BJ (cell line): ENCODE data around the gene MPZ. TPM values are rescaled to one million over a fixed set of nuclear protein-coding genes. Genes with fewer than 3 reads are reported as not detected.

ENCODE experiments used
- CTCF ChIA-PET: fragments of 350-600 bp; formaldehyde crosslinking; extraction: SDS; loops from one replicate; lab custom pipeline; 2021; ENCODE audit warnings: antibody characterized with exemption, inconsistent platforms; lab: Yijun Ruan, JAX
- POLR2A ChIA-PET: fragments of 300-600 bp; sonication (Branson Sonifier 250); formaldehyde crosslinking; extraction: SDS; loops from one replicate; lab custom pipeline; 2021; ENCODE audit warnings: antibody characterized with exemption; lab: Charles Lee
- DNase-seq: peaks from one replicate; pipeline ENCODE4 v3.0.0-alpha.2; 2011; ENCODE audit warnings: low read depth
- H3K27me3 ChIP-seq: 2 replicates; pipeline ENCODE4 v1.6.0; 2011; ENCODE audit warnings: low read length; ENCODE audit not compliant: control insufficient read depth, insufficient read depth
- H3K36me3 ChIP-seq: 2 replicates; pipeline ENCODE4 v1.5.1; 2011; ENCODE audit warnings: low read length; ENCODE audit not compliant: control insufficient read depth, insufficient read depth
- H3K4me3 ChIP-seq: 2 replicates; pipeline ENCODE4 v1.5.1; 2011; ENCODE audit warnings: low read depth, mild to moderate bottlenecking, control low read depth, low read length
- polyA minus RNA-seq: library from RNA; depleted of rRNA, polyadenylated mRNA; stranded (reverse); fragments of >200 nt; gene quantifications from 2 replicates; pipeline ENCODE4 v1.2.3, GENCODE V29; 2011; rRNA and poly(A)+ RNA removed
- polyA plus RNA-seq: library from polyadenylated mRNA; depleted of rRNA; stranded (reverse); fragments of >200 nt; gene quantifications from 2 replicates; pipeline ENCODE4 v1.2.3, GENCODE V29; 2011; rRNA removed
- TF ChIP-seq, protein P1 (sequence below): IDR thresholded peaks from 2 replicates; pipeline ENCODE4 v1.5.1; 2011; ENCODE audit warnings: low read depth, mild to moderate bottlenecking, control low read depth, inconsistent platforms, low read length, moderate library complexity; ENCODE audit not compliant: insufficient read depth

The MPZ gene
- polyA plus RNA-seq (0.42 and 0.69 TPM in 2 replicates), polyA minus RNA-seq (0.47 and 0.57 TPM in 2 replicates)

DNA sequence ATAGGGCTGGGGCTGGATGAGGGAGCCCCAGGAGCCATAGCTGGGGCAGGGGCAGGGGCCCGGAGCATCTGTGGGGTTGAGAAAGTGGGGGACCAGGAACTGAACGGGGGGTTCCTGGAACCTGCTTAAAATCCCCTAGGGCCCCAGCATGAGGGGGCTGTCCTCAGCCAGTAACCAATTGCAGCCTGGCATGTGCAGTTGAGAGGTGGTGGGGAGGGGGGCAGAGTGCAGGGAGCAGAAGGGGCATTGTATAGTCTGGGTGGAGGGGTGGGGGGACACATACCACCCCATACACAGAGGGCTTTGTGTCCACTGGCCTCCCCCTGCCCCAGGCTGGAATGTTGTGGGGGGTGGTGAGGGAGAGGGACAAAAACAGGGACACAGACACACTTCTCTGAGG is at the start of gene MPZ:
MPZ (minus strand) TSS at position 101 of the 400 bp plus-strand sequence; CDS start at position 38, 63 bp downstream.
- TF ChIP-seq, protein P1, sequence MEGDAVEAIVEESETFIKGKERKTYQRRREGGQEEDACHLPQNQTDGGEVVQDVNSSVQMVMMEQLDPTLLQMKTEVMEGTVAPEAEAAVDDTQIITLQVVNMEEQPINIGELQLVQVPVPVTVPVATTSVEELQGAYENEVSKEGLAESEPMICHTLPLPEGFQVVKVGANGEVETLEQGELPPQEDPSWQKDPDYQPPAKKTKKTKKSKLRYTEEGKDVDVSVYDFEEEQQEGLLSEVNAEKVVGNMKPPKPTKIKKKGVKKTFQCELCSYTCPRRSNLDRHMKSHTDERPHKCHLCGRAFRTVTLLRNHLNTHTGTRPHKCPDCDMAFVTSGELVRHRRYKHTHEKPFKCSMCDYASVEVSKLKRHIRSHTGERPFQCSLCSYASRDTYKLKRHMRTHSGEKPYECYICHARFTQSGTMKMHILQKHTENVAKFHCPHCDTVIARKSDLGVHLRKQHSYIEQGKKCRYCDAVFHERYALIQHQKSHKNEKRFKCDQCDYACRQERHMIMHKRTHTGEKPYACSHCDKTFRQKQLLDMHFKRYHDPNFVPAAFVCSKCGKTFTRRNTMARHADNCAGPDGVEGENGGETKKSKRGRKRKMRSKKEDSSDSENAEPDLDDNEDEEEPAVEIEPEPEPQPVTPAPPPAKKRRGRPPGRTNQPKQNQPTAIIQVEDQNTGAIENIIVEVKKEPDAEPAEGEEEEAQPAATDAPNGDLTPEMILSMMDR = no peak
- ChIA-PET POLR2A (no interaction called here), CTCF (no interaction called here)
- no peaks in the 10 kb centered on the region for H3K36me3 ChIP-seq
- DNase-seq = no peak
- H3K4me3 ChIP-seq = no peak within 1 kb of the TSS
- H3K27me3 ChIP-seq = 0 out of 2 replicates have a peak, but pooled peaks cover 1% of the 10 kb centered on the region

DNA sequence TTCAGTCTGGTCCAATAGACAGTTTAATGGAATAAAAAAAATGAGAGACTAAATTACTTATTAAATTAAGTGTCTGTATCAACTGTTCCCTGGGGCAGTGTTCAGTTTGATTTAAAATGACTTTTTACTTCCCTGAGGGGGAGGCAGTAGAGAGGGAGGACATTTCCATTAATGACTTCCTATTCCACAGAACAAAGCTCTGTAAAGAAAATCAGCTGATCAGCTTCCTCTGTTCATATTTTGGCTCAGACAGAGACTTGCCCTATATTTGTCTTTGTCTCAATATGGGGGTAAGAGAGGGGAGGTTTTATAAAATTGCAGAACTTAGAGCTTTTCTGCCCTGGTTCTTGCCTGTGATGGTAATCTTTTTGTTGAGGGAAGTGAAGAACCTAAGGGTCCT is 49.5 kb upstream of the MPZ start:
- Histone ChIP-seq H3K4me3 (no peak overlapping the region), H3K36me3 (peaks cover 1% of the 10 kb centered on the region; the same call in 1 of the 2 replicates), H3K27me3 (no peaks in the 10 kb centered on the region)
- no peak for DNase-seq
- TF ChIP-seq, protein P1 = no peak
- POLR2A ChIA-PET = no interaction called here
- CTCF ChIA-PET = interaction anchor here (1.0 kb wide), 1 partner anchor 14 kb away, joined by 3 read pairs; no protein-coding TSS in a partner anchor

DNA sequence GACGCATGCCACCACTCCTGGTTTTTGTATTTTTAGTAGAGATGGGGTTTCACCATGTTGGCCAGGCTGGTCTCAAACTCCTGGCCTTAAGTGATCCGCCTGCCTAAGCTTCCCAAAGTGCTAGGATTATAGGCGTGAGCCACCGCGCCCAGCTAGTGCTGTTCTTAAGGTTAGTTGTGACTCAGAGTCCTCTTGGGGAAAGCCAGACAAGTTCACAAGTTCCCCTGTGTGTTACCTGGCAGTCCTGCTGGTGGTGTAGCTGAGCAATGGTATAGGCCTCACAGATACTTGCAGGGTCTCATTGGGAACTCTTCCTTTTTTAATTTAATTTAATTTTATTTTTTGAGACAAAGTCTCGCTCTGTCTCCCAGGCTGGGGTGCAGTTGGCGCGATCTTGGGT is 47.3 kb upstream of the MPZ start:
- no peak for DNase-seq
- no peaks in the 10 kb centered on the region for H3K27me3 ChIP-seq
- ChIA-PET CTCF (interaction anchor here (1.2 to 1.3 kb wide), 2 partner anchors 25 kb away, joined by 3 read pairs; no protein-coding TSS in a partner anchor), POLR2A (interaction anchor here (0.8 kb wide), 1 partner anchor 54 kb away, joined by 16 read pairs; no protein-coding TSS in a partner anchor)
- TF ChIP-seq, protein P1 = no peak
- peaks cover 1% of the 10 kb centered on the region; the same call in 1 of the 2 replicates for H3K36me3 ChIP-seq
- H3K4me3 ChIP-seq = no peak overlapping the region

DNA sequence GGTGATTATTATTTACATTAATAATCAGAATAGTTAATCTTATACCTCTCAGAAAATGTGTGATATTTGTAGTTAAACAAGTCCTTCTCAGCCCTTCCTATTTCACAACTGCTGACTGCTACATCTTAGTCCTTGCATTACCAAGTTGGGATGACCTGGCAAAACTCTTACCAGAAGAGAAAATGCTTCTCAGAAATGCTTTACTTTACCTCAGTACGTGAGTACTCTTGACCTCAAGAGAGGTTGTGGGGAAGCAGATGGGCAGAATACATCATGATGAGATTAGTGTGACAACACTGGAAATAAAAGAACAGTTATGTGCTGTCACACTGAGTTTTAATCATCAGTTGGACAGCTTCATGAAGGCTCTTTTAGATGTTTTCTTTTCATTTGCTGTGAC is 41.7 kb upstream of the MPZ start:
- Histone ChIP-seq H3K27me3 (no peaks in the 10 kb centered on the region), H3K36me3 (no peaks in the 10 kb centered on the region), H3K4me3 (no peak overlapping the region)
- TF ChIP-seq, protein P1 = no peak
- DNase-seq = no peak
- CTCF ChIA-PET = interaction anchor here (0.6 to 0.7 kb wide), 2 partner anchors 16 to 35 kb away, joined by 3 read pairs; no protein-coding TSS in a partner anchor
- POLR2A ChIA-PET = interaction anchor here (0.6 kb wide), 1 partner anchor 126 kb away, joined by 12 read pairs; no protein-coding TSS in a partner anchor

DNA sequence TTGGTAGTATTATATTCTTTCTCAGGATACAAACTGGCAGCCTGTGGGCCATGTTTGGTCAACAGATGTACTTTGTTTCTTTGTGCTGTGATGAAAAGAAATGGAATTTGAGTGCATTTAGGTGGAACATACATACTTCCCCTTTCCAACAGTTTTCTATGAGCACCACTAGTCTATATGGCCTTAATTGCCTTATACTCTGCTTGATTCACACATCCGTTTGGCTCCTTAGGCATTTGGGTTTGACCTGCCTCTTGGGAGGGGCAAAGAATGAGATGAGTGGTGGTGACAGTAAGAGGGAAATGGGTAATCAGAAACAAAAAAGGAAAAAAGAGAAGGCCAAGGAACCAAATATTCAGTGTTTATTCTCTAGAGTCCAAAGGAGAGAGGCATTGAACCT is 40.9 kb upstream of the MPZ start:
- POLR2A ChIA-PET = no interaction called here
- TF ChIP-seq, protein P1 = no peak
- Histone ChIP-seq H3K36me3 (no peaks in the 10 kb centered on the region), H3K4me3 (no peak overlapping the region), H3K27me3 (no peaks in the 10 kb centered on the region)
- CTCF ChIA-PET = no interaction called here
- DNase-seq = no peak
